HTERT RPE-1 (cell line): ENCODE data around the gene ARF4.
"Not testable (repeated sequence)": the region's sequence is repeated elsewhere in the genome, so short reads cannot be mapped to it uniquely, and the experiment has no call there.

Experiments
- in situ Hi-C: fragments of 300-500 bp; cut with MboI; formaldehyde crosslinking; loops from 4 replicates; pipeline ENCODE4 v1.14.3; 2020; ENCODE audit warnings: low sequenced_read_pairs

ARF4 gene

GRCh38 chr3:57597127-57597923, at the start of gene ARF4:
TSS of gene ARF4 (minus strand) at chr3:57597344. CDS start at chr3:57597140, 204 bp downstream.
- in situ Hi-C loops: no loop called here

GRCh38 chr3:57646723-57647122, 49.6 kb upstream of the ARF4 start:
- in situ Hi-C loops: no loop called here

GRCh38 chr3:57644740-57645139, 47.6 kb upstream of the ARF4 start:
- in situ Hi-C loops: no loop called here

- in situ Hi-C loops: no loop called here
Measured at GRCh38 chr3:57637391-57637790, 40.2 kb upstream of the ARF4 start.

GRCh38 chr3:57634259-57634658, 37.1 kb upstream of the ARF4 start:
- in situ Hi-C loops: not testable (repeated sequence)

GRCh38 chr3:57627976-57628375, 30.8 kb upstream of the ARF4 start:
- in situ Hi-C loops: no loop called here

- in situ Hi-C loops: no loop called here
Measured at GRCh38 chr3:57624801-57625200, 27.7 kb upstream of the ARF4 start.

- in situ Hi-C loops: no loop called here
Measured at GRCh38 chr3:57622362-57622761, 25.2 kb upstream of the ARF4 start.

GRCh38 chr3:57617739-57618138, 20.6 kb upstream of the ARF4 start:
- in situ Hi-C loops: no loop called here

GRCh38 chr3:57616233-57616632, 19.1 kb upstream of the ARF4 start:
- in situ Hi-C loops: no loop called here

GRCh38 chr3:57611870-57612269, 14.7 kb upstream of the ARF4 start:
- in situ Hi-C loops: not testable (repeated sequence)

GRCh38 chr3:57605683-57606082, 8.5 kb upstream of the ARF4 start:
- in situ Hi-C loops: no loop called here

- in situ Hi-C loops: no loop called here
Measured at GRCh38 chr3:57604971-57605370, 7.8 kb upstream of the ARF4 start.

- in situ Hi-C loops: no loop called here
Measured at GRCh38 chr3:57600195-57600594, 3.1 kb upstream of the ARF4 start.

GRCh38 chr3:57598765-57599360, 1.7 kb upstream of the ARF4 start:
- in situ Hi-C loops: no loop called here

- in situ Hi-C loops: no loop called here
Measured at GRCh38 chr3:57596495-57597126, 533 bp downstream of the ARF4 start.

- in situ Hi-C loops: no loop called here
Measured at GRCh38 chr3:57594576-57594975, 2.6 kb downstream of the ARF4 start.

GRCh38 chr3:57594144-57594543, 3.0 kb downstream of the ARF4 start:
- in situ Hi-C loops: no loop called here

- in situ Hi-C loops: no loop called here
Measured at GRCh38 chr3:57592306-57592705, 4.8 kb downstream of the ARF4 start.

- in situ Hi-C loops: no loop called here
Measured at GRCh38 chr3:57587905-57588304, 9.2 kb downstream of the ARF4 start.

GRCh38 chr3:57586778-57587177, 10.4 kb downstream of the ARF4 start:
- in situ Hi-C loops: no loop called here

GRCh38 chr3:57583544-57583943, 13.6 kb downstream of the ARF4 start:
- in situ Hi-C loops: no loop called here
